ENCODE measurements around the gene TEX29. TPM values are rescaled to one million over a fixed set of nuclear protein-coding genes. Genes with fewer than 3 reads are reported as not detected.

TEX29 gene
- total RNA-seq, 3 donors from 2014 or later (not counting 1 experiment from before 2014, with no cell fraction given): not detected

- 93% methylated on average over 13 of the region's 13 CpGs for WGBS (ENCODE audit: insufficient coverage)
- no peaks in the 10 kb centered on the region for H3K4me1 Mint-ChIP-seq
- no peak for ATAC-seq
- DNase-seq: no peak
- Histone ChIP-seq H3K4me1 (ENCODE audit: control insufficient read depth, insufficient read depth, low read length) (no peaks in the 10 kb centered on the region), H3K9me3 (ENCODE audit: control insufficient read depth, insufficient read depth, low read length) (no peaks in the 10 kb centered on the region), H3K4me3 (ENCODE audit: low read length) (no peak overlapping the region), H3K27ac (ENCODE audit: low read length) (no peak overlapping the region), H3K27me3 (ENCODE audit: control insufficient read depth, insufficient read depth, low read length) (no peaks in the 10 kb centered on the region), H3K36me3 (ENCODE audit: control insufficient read depth, insufficient read depth, low read length) (no peaks in the 10 kb centered on the region)
- no peak overlapping the region for H3K27ac Mint-ChIP-seq
- no peak overlapping the region for H3K4me3 Mint-ChIP-seq
- no peaks in the 10 kb centered on the region for H3K36me3 Mint-ChIP-seq
- no peak for TF ChIP-seq CTCF (IDR thresholded peaks at IDR 0.05)
- no peaks in the 10 kb centered on the region for H3K9me3 Mint-ChIP-seq
- no peaks in the 10 kb centered on the region for H3K27me3 Mint-ChIP-seq (ENCODE audit: low read depth in 2 of 2)
- intact Hi-C loops (cut with micrococcal nuclease): no loop called here
These were observed 2.1 kb upstream of the TEX29 start for GRCh38 chr13:111318386-111318785.

GRCh38 chr13:111319521-111319920 lies 921 bp upstream of the TEX29 start:
- H3K27ac Mint-ChIP-seq: no peak overlapping the region
- Histone ChIP-seq H3K27ac (ENCODE audit: low read length) (no peak overlapping the region), H3K36me3 (ENCODE audit: control insufficient read depth, insufficient read depth, low read length) (no peaks in the 10 kb centered on the region), H3K9me3 (ENCODE audit: control insufficient read depth, insufficient read depth, low read length) (no peaks in the 10 kb centered on the region), H3K27me3 (ENCODE audit: control insufficient read depth, insufficient read depth, low read length) (no peaks in the 10 kb centered on the region), H3K4me1 (ENCODE audit: control insufficient read depth, insufficient read depth, low read length) (no peaks in the 10 kb centered on the region), H3K4me3 (ENCODE audit: low read length) (no peak overlapping the region)
- 93% methylated on average over 12 of the region's 12 CpGs for WGBS (ENCODE audit: insufficient coverage)
- no peak for TF ChIP-seq CTCF (IDR thresholded peaks at IDR 0.05)
- H3K4me3 Mint-ChIP-seq: no peak overlapping the region
- intact Hi-C loops (cut with micrococcal nuclease): no loop called here
- no peak for DNase-seq
- H3K36me3 Mint-ChIP-seq: no peaks in the 10 kb centered on the region
- no peak for ATAC-seq
- no peaks in the 10 kb centered on the region for H3K4me1 Mint-ChIP-seq
- H3K9me3 Mint-ChIP-seq: no peaks in the 10 kb centered on the region
- no peaks in the 10 kb centered on the region for H3K27me3 Mint-ChIP-seq (ENCODE audit: low read depth in 2 of 2)

GRCh38 chr13:111322001-111322915 lies 1.8 kb downstream of the TEX29 start:
- DNase-seq (no peak), ATAC-seq (no peak)
- Mint-ChIP-seq H3K27ac (no peak overlapping the region), H3K36me3 (no peaks in the 10 kb centered on the region), H3K27me3 (ENCODE audit: low read depth in 2 of 2) (no peaks in the 10 kb centered on the region), H3K4me1 (no peaks in the 10 kb centered on the region), H3K9me3 (no peaks in the 10 kb centered on the region), H3K4me3 (no peak overlapping the region)
- 93% methylated on average over 19 of the region's 19 CpGs for WGBS (ENCODE audit: insufficient coverage)
- intact Hi-C loops (cut with micrococcal nuclease): no loop called here
- TF ChIP-seq CTCF (IDR thresholded peaks at IDR 0.05): no peak
- H3K4me1 ChIP-seq (ENCODE audit: control insufficient read depth, insufficient read depth, low read length): no peaks in the 10 kb centered on the region
- H3K27ac ChIP-seq (ENCODE audit: low read length): no peak overlapping the region
- no peaks in the 10 kb centered on the region for H3K27me3 ChIP-seq (ENCODE audit: control insufficient read depth, insufficient read depth, low read length)
- no peaks in the 10 kb centered on the region for H3K36me3 ChIP-seq (ENCODE audit: control insufficient read depth, insufficient read depth, low read length)
- no peaks in the 10 kb centered on the region for H3K9me3 ChIP-seq (ENCODE audit: control insufficient read depth, insufficient read depth, low read length)
- H3K4me3 ChIP-seq (ENCODE audit: low read length): no peak overlapping the region
